GM12891 (cell line): Measurements from ENCODE around the gene TMCC3.

ENCODE experiments used
- POLR2A ChIP-seq: IDR thresholded peaks from 2 replicates; pipeline ENCODE4 v1.6.1; 2011; ENCODE audit warnings: low read depth, low read length, control low read depth
- POLR2AphosphoS5 ChIP-seq: IDR thresholded peaks from 2 replicates; pipeline ENCODE4 v1.6.1; 2011; ENCODE audit warnings: low read depth, low read length, control low read depth
- SPI1 ChIP-seq: IDR thresholded peaks from 2 replicates; pipeline ENCODE4 v1.6.1; 2011; ENCODE audit warnings: low read depth, low read length, control low read depth
- TAF1 ChIP-seq: IDR thresholded peaks from 2 replicates; pipeline ENCODE4 v1.6.1; 2011; ENCODE audit warnings: low read depth, low read length, control low read depth

DNA sequence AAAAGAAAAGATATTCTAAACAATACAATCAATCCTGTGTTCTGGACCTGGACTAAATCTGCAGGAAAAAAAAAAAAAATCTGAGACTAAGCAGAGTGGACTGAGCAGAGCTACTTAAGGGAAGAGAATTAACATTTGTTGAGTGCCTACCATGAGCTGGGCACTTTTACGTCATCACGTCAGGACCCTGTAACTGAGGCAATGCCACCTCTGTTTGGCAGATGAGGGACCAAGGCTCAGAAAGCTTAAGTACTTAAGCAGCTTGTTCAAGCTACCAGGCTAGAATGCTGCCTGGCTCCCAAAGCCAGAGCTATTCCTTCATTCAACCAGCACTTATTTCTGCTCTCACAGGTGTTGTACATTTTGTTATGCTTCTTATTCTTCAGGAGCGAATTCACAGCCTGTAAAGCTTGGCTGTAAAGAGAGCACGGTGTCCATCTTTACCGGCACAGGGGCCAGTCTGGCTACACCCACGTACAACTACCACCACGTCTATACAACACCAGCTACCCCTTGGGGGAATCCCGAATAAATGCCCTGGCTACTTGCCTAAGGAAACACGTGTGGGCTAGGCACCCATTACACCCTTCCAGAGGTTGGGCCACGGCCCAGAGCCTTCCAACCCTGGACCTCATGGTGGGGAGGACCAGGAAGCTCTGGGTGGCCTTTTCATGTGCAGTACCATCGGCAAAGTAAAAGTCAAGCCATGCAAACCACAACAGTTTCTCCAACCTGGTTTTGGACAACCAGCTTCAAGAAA is 27.0 kb downstream of the TMCC3 start:
- TF ChIP-seq POLR2A (no peak), POLR2AphosphoS5 (no peak), TAF1 (no peak), SPI1 (no peak)
